CD4-positive, alpha-beta T cell treated with Interleukin-17A for 4 hours (primary cell): ENCODE results near the gene PRKD1.

Source experiments
- DNase-seq: peaks from one replicate; pipeline ENCODE4 v3.0.0-alpha.2; 2020; ENCODE audit warnings: mixed read lengths

Gene PRKD1

GRCh38 chr14:29829851-29830250 lies 97.8 kb downstream of the PRKD1 start:
- no peak for DNase-seq

DNA sequence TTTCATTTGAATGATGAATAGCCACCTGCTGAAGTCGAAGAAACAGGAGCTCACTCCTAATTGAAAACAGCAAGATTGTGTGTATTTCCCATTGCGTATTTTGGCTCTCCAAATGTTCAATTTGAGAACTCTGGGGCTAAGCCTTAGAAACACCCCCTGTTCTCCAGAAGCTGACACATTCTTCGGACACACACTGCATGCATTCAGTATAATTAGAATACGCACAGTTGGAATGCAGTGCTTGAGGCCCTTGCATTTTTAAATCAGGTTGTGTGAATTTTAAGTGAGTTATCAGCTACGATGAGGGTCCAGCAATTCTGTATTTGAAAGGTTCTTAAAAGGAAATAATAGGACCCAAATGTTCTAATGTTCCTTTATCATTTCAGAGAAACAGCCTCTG lies 103.8 kb downstream of the PRKD1 start:
- DNase-seq, result no peak

GRCh38 chr14:29822430-29822709 lies 105.3 kb downstream of the PRKD1 start:
- DNase-seq, result no peak

GRCh38 chr14:29821661-29822429 lies 105.8 kb downstream of the PRKD1 start:
- no peak for DNase-seq

GRCh38 chr14:29821242-29821641 lies 106.4 kb downstream of the PRKD1 start:
- no peak for DNase-seq

DNA sequence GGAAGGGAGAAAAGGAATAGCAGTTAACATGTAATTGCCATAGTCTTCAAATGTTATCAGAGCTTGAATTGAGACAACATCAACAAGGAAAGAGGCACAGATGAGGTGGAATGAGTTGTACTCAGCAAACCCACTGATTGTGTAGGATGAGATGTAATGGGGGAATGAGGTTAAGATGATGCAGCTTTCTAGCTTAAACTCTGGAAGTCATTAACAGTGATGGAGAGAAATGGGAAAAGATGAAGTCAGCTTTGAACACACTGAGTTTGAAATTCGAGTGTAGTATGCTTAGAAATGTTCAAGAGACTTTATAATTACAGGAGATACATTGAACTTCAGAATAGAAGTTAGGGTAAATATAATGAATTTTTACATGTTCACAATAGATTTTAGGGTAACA lies 106.9 kb downstream of the PRKD1 start:
- no peak for DNase-seq

DNA sequence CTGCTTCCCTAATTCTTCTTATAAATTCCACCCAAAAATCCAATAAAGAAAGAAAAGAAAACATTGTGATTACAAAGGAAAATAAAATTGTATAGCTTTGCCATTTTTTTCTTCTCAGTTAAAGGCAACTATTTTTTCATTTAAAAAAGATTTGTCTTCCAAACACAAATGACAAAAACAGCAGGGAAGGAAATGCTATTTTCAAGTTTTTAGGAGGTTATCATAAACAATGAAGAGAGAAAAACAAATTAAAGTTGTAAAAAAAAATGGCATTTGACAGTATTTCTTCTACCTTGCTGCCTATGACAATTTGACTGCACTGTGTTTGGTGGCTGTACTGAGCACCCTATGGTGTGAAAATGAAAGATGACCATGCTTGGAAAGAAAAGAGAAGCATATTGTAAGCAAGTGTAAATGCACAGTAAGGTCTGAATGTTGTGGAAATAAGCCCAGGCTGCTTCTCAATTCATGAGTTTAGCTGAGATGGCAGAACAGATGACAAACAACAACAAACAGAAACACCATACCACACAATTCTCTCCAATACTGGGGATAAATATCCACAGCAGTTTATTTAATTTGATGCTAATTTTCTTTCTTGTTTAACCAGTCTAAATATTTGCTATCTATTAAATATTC lies 109.8 kb downstream of the PRKD1 start:
- DNase-seq, result no peak

DNA sequence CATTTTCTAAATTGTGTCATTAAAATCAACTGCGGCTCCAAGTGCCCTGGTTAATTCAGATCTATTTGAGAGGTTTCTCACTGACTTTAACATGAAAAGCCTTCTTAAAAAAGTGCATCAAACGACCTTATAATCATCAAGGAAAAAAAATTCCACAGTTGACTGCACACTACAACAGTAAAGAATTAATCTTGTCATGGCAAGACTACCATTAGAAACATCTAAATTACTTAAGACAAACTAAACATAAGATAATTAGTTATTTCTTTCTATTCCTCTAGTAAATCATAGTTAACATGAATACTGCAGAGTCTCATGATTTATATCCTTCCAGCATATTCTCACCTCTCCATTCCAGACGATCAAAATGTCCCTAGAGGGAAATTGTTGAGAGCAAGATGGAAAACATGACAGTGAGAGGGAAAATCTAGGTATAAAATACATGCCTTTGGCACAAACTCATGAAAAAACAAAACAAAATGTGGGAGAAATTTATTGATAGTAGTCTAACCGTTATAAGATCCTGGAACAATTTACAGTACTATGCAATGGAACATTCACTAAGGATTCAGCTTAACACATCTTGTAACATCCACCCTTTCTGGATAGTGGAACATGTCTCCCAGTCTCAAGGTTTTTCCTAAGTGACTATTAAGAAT lies 112.5 kb downstream of the PRKD1 start:
- DNase-seq, result no peak

DNA sequence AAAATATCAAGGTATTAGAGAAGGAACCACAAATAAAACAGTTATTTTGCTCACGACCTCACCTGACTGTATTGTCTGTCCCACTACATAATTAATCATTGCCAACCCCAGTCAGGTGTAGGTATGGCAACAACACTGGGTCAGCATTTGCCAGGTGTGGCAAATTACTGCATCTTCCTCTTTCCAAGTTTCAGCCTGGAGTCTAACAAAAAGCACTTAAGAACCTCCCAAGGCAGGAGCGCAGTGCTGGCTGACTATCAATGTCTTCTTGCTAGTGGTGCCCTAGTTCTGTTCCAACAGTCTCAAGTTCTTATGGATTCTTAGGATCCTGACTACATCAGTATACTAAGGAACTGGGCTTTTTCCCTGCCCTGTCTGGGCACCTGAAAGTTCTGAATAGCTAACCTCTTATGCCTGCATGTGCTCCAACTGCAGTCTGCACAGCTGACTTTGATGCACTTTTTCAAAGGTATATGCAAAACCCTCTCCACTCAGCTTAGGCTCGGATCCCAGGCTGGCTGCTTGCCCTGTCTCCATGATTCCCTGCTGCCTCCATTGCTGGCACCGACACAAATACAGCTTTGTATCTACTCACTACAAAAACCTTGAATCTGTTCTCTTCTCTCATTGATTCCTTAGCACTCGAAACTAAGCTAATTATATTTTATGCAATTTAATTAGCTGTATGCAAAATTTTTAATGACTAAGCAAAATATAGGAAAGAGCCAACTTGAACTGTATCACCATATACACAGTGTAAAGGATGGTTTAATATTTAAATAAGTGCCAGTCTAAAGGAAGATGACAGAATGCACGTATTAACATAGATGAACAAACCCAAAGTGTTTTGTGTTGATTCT lies 113.3 kb downstream of the PRKD1 start:
- DNase-seq, result no peak

DNA sequence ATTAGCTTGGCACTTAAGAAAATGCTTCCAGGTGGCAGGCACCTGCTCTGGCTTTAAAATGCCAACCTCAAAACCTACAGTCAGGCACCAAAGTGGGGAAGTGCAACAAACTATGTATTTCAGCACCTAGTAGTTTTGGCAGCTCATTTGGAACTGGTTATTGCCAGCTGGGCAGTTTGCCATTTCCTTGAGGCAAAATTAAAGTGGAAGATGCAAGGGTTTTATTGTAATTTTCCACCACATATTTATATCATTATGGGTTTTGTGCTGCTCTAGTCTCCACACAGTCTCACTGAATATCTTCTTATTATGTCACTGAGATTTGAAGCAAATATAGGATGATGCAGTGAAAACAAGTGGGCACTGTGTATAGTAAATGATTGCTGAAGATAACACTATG lies 117.0 kb downstream of the PRKD1 start:
- DNase-seq, result no peak

DNA sequence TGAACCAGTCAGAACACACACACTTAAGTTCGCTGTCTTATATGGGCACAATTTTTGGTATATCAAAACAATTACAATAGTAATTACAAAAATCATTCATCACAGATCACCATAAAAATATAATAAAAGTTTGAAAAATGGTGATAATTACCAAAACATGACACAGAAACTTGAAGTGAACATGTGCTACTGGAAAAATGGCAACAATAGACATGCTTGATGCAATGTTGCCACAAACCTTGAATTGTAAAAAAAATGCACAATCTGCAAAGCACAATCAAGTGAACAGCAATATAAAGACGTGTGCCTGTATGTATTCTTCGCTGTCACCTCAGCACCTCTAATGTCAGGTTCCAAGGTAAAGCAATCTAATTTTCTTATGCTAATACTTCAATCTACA lies 117.6 kb downstream of the PRKD1 start:
- no peak for DNase-seq

GRCh38 chr14:29806124-29806517 lies 121.5 kb downstream of the PRKD1 start:
- DNase-seq, result no peak

GRCh38 chr14:29805415-29806123 lies 122.1 kb downstream of the PRKD1 start:
- no peak for DNase-seq

- no peak for DNase-seq
Observed at GRCh38 chr14:29804481-29805266, 123.0 kb downstream of the PRKD1 start.

- no peak for DNase-seq
Observed at GRCh38 chr14:29803045-29803444, 124.6 kb downstream of the PRKD1 start.

GRCh38 chr14:29802211-29802610 lies 125.4 kb downstream of the PRKD1 start:
- no peak for DNase-seq

DNA sequence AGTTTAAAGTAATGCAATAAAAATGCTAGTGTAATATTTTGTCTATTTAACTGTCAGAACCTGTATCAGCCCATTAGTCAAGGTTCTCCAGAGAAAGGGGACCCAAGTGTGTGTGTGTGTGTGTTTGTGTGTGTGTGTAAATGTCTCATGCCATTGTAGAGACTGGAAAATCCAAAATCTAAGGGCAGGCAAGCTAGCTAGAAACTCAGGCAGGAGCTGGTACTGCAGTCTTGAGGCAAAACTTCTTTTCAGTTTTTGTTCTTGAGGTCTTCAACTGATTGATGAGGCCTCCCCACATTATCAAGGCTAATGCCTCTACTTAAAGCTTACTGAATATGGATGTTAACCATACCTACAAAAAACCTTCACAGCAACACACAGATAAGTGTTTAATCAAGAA lies 126.7 kb downstream of the PRKD1 start:
- DNase-seq, result no peak

GRCh38 chr14:29799464-29800095 lies 128.1 kb downstream of the PRKD1 start:
- DNase-seq, result no peak

- DNase-seq, result no peak
Observed at GRCh38 chr14:29798811-29799210, 128.8 kb downstream of the PRKD1 start.

- DNase-seq, result no peak
Observed at GRCh38 chr14:29798108-29798663, 129.5 kb downstream of the PRKD1 start.

GRCh38 chr14:29796853-29797252 lies 130.8 kb downstream of the PRKD1 start:
- DNase-seq, result no peak
